ENCODE results near the gene VGLL4. TPM values are rescaled to one million over a fixed set of nuclear protein-coding genes. Genes with fewer than 3 reads are reported as not detected.

The VGLL4 gene
- total RNA-seq, 1 experiment from 2014 or later, result 66.0 TPM

DNA sequence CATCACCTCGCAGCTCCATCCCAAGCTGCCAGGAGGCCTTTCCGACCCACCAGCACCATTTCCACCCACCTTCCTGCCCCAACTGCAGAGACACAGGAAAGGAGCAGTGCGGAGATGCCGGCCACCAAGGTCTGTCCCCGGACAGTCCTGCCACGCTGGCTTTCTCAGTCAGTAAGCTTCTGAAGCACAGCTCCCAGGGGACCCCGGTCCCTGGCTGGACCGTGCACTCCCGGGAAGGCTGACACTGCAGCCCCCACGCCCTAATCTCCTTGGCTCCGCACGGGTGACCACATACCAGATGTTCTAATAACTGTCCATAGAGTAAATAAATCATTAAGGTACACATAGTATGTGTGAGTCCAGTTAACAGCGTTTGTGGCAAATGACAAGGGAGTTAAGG lies 73.5 kb downstream of the VGLL4 start:
- H3K36me3 ChIP-seq (ENCODE audit: control insufficient read depth, insufficient read depth, low read length), result no peaks in the 10 kb centered on the region
- no peak overlapping the region for H3K4me3 ChIP-seq (ENCODE audit: low read depth in 2 of 2, low read length in 2 of 2)
- BruUV-seq (replicated peaks), result no TSS peak
- peak overlapping the region; percentile 89 for H3K27ac ChIP-seq (ENCODE audit: low read length)
- in situ Hi-C loops (cut with HindIII; ENCODE audit: low pct_unique_long_range_greater_than_20kb, low sequenced_read_pairs), result no loop called here
- ChIA-PET CTCF (no interaction called here), POLR2A (interaction anchor here (1.1 kb wide), 1 partner anchor 8 kb away, joined by 3 read pairs; no protein-coding TSS in a partner anchor)
- H3K27me3 ChIP-seq (ENCODE audit: control insufficient read depth, insufficient read depth, low read length), result no peaks in the 10 kb centered on the region
- DNase-seq (ENCODE audit: low read depth, low spot score), result no peak
- H3K4me1 ChIP-seq (ENCODE audit: control insufficient read depth, insufficient read depth, low read length), result peaks cover 37% of the 10 kb centered on the region
- no peak for ATAC-seq
- intact Hi-C loops (cut with micrococcal nuclease; ENCODE audit: unreplicated experiment), result no loop called here
- no peak for TF ChIP-seq CTCF (IDR thresholded peaks at IDR 0.05)
- TF ChIP-seq TCF7L2 (IDR thresholded peaks at IDR 0.05; ENCODE audit: low read depth, low read length), result no peak
- no peak for TF ChIP-seq SIN3A (IDR thresholded peaks at IDR 0.05; ENCODE audit: borderline replicate concordance, insufficient read depth, low read depth, low read length)
- no peak for TF ChIP-seq POLR2AphosphoS5 (IDR thresholded peaks at IDR 0.05; ENCODE audit: low read depth, low read length)
- no peak for TF ChIP-seq REST (IDR thresholded peaks at IDR 0.05; ENCODE audit: insufficient read depth in 1 of 2, low read depth in 2 of 2, low read length in 1 of 2)
- H3K9me3 ChIP-seq (ENCODE audit: control insufficient read depth, insufficient read depth, low read depth, low read length), result no peaks in the 10 kb centered on the region

GRCh38 chr3:11569156-11569741 lies 74.5 kb downstream of the VGLL4 start:
- ATAC-seq (no peak), DNase-seq (ENCODE audit: low read depth, low spot score) (no peak)
- BruUV-seq (replicated peaks), result no TSS peak
- Histone ChIP-seq H3K9me3 (ENCODE audit: control insufficient read depth, insufficient read depth, low read depth, low read length) (no peaks in the 10 kb centered on the region), H3K36me3 (ENCODE audit: control insufficient read depth, insufficient read depth, low read length) (no peaks in the 10 kb centered on the region), H3K27me3 (ENCODE audit: control insufficient read depth, insufficient read depth, low read length) (no peaks in the 10 kb centered on the region), H3K4me3 (ENCODE audit: low read depth in 2 of 2, low read length in 2 of 2) (peak overlapping the region in 1 of 2 experiments; percentile 51; a peak in 1 of 4 replicates), H3K27ac (ENCODE audit: low read length) (peak overlapping the region; percentile 89), H3K4me1 (ENCODE audit: control insufficient read depth, insufficient read depth, low read length) (peaks cover 38% of the 10 kb centered on the region)
- in situ Hi-C loops (cut with HindIII; ENCODE audit: low pct_unique_long_range_greater_than_20kb, low sequenced_read_pairs) (no loop called here), intact Hi-C loops (cut with micrococcal nuclease; ENCODE audit: unreplicated experiment) (no loop called here)
- CTCF ChIA-PET, result interaction anchor here (0.6 kb wide), 1 partner anchor 166 kb away, joined by 3 read pairs; no protein-coding TSS in a partner anchor
- TF ChIP-seq TCF7L2 (IDR thresholded peaks at IDR 0.05; ENCODE audit: low read depth, low read length) (no peak), CTCF (IDR thresholded peaks at IDR 0.05) (no peak), POLR2AphosphoS5 (IDR thresholded peaks at IDR 0.05; ENCODE audit: low read depth, low read length) (no peak), REST (IDR thresholded peaks at IDR 0.05; ENCODE audit: insufficient read depth in 1 of 2, low read depth in 2 of 2, low read length in 1 of 2) (no peak), SIN3A (IDR thresholded peaks at IDR 0.05; ENCODE audit: borderline replicate concordance, insufficient read depth, low read depth, low read length) (no peak)
- POLR2A ChIA-PET, result interaction anchor here (1.1 kb wide), 1 partner anchor 7 kb away, joined by 3 read pairs; no protein-coding TSS in a partner anchor
